ENCODE measurements around the gene LMAN2. TPM values are rescaled to one million over a fixed set of nuclear protein-coding genes. Genes with fewer than 3 reads are reported as not detected.
A peak's percentile ranks its signal among the peaks of the same experiment; 100 is the strongest.
"Not testable (repeated sequence)": the region's sequence is repeated elsewhere in the genome, so short reads cannot be mapped to it uniquely, and the experiment has no call there.

Gene LMAN2
- total and polyA plus RNA-seq, 9 donors, result 77.9 to 102 (median 85.4) TPM

GRCh38 chr5:177365845-177366527 lies 14.5 kb upstream of the LMAN2 start:
- Histone ChIP-seq H3K27ac (ENCODE audit: low read length) (peak overlapping the region; percentile 97), H3K27me3 (ENCODE audit: control insufficient read depth, insufficient read depth, low read length) (peaks cover 7% of the 10 kb centered on the region), H3K4me3 (ENCODE audit: low read length) (no peak overlapping the region), H3K36me3 (ENCODE audit: control insufficient read depth, insufficient read depth, low read length) (no peaks in the 10 kb centered on the region), H3K4me1 (ENCODE audit: control insufficient read depth, insufficient read depth, low read length) (peaks cover 57% of the 10 kb centered on the region), H3K9me3 (replicated peaks; ENCODE audit: control insufficient read depth, low read depth, low read length) (no peaks in the 10 kb centered on the region)
- no peak for DNase-seq
- 57% methylated on average over 6 of the region's 14 CpGs for WGBS (ENCODE audit: insufficient coverage)

- H3K27me3 ChIP-seq (ENCODE audit: control insufficient read depth, insufficient read depth, low read length), result peaks cover 7% of the 10 kb centered on the region
- WGBS (ENCODE audit: insufficient coverage), result 81% methylated on average over 7 of the region's 11 CpGs
- H3K9me3 ChIP-seq (replicated peaks; ENCODE audit: control insufficient read depth, low read depth, low read length), result no peaks in the 10 kb centered on the region
- H3K4me3 ChIP-seq (ENCODE audit: low read length), result no peak overlapping the region
- DNase-seq, result peak; percentile 4
- no peaks in the 10 kb centered on the region for H3K36me3 ChIP-seq (ENCODE audit: control insufficient read depth, insufficient read depth, low read length)
- no peak overlapping the region for H3K27ac ChIP-seq (ENCODE audit: low read length)
- peaks cover 45% of the 10 kb centered on the region for H3K4me1 ChIP-seq (ENCODE audit: control insufficient read depth, insufficient read depth, low read length)
These were observed 12.9 kb upstream of the LMAN2 start for GRCh38 chr5:177364159-177364962.

GRCh38 chr5:177363565-177363964 lies 12.1 kb upstream of the LMAN2 start:
- no peak for DNase-seq
- Histone ChIP-seq H3K9me3 (replicated peaks; ENCODE audit: control insufficient read depth, low read depth, low read length) (no peaks in the 10 kb centered on the region), H3K4me1 (ENCODE audit: control insufficient read depth, insufficient read depth, low read length) (peaks cover 42% of the 10 kb centered on the region), H3K27ac (ENCODE audit: low read length) (no peak overlapping the region), H3K4me3 (ENCODE audit: low read length) (no peak overlapping the region), H3K27me3 (ENCODE audit: control insufficient read depth, insufficient read depth, low read length) (peaks cover 9% of the 10 kb centered on the region), H3K36me3 (ENCODE audit: control insufficient read depth, insufficient read depth, low read length) (no peaks in the 10 kb centered on the region)
- 27% methylated on average over 2 of the region's 10 CpGs for WGBS (ENCODE audit: insufficient coverage)

GRCh38 chr5:177362610-177363507 lies 11.4 kb upstream of the LMAN2 start:
- peak overlapping the region; percentile 35 for H3K4me3 ChIP-seq (ENCODE audit: low read length)
- H3K36me3 ChIP-seq (ENCODE audit: control insufficient read depth, insufficient read depth, low read length), result no peaks in the 10 kb centered on the region
- no peak overlapping the region for H3K27ac ChIP-seq (ENCODE audit: low read length)
- no peaks in the 10 kb centered on the region for H3K9me3 ChIP-seq (replicated peaks; ENCODE audit: control insufficient read depth, low read depth, low read length)
- WGBS (ENCODE audit: insufficient coverage), result 7% methylated on average over 40 of the region's 59 CpGs
- H3K4me1 ChIP-seq (ENCODE audit: control insufficient read depth, insufficient read depth, low read length), result peaks cover 43% of the 10 kb centered on the region
- peaks cover 11% of the 10 kb centered on the region for H3K27me3 ChIP-seq (ENCODE audit: control insufficient read depth, insufficient read depth, low read length)
- peak; percentile 62 for DNase-seq

GRCh38 chr5:177362292-177362609 lies 10.8 kb upstream of the LMAN2 start:
- Histone ChIP-seq H3K27me3 (ENCODE audit: control insufficient read depth, insufficient read depth, low read length) (peaks cover 13% of the 10 kb centered on the region), H3K36me3 (ENCODE audit: control insufficient read depth, insufficient read depth, low read length) (no peaks in the 10 kb centered on the region), H3K27ac (ENCODE audit: low read length) (no peak overlapping the region), H3K9me3 (replicated peaks; ENCODE audit: control insufficient read depth, low read depth, low read length) (no peaks in the 10 kb centered on the region), H3K4me3 (ENCODE audit: low read length) (no peak overlapping the region), H3K4me1 (ENCODE audit: control insufficient read depth, insufficient read depth, low read length) (peaks cover 38% of the 10 kb centered on the region)
- peak; percentile 3 for DNase-seq
- WGBS (ENCODE audit: insufficient coverage), result 46% methylated on average over 6 of the region's 8 CpGs

- H3K36me3 ChIP-seq (ENCODE audit: control insufficient read depth, insufficient read depth, low read length), result no peaks in the 10 kb centered on the region
- no peak for DNase-seq
- H3K4me3 ChIP-seq (ENCODE audit: low read length), result no peak overlapping the region
- H3K9me3 ChIP-seq (replicated peaks; ENCODE audit: control insufficient read depth, low read depth, low read length), result no peaks in the 10 kb centered on the region
- WGBS (ENCODE audit: insufficient coverage), result 64% methylated on average over 4 of the region's 6 CpGs
- H3K4me1 ChIP-seq (ENCODE audit: control insufficient read depth, insufficient read depth, low read length), result peaks cover 37% of the 10 kb centered on the region
- peaks cover 13% of the 10 kb centered on the region for H3K27me3 ChIP-seq (ENCODE audit: control insufficient read depth, insufficient read depth, low read length)
- no peak overlapping the region for H3K27ac ChIP-seq (ENCODE audit: low read length)
These were observed 10.2 kb upstream of the LMAN2 start for GRCh38 chr5:177361418-177362291.

- peaks cover 28% of the 10 kb centered on the region for H3K4me1 ChIP-seq (ENCODE audit: control insufficient read depth, insufficient read depth, low read length)
- not testable (repeated sequence) for H3K4me3 ChIP-seq (ENCODE audit: low read length); H3K27ac ChIP-seq (ENCODE audit: low read length); H3K9me3 ChIP-seq (replicated peaks; ENCODE audit: control insufficient read depth, low read depth, low read length); DNase-seq; H3K36me3 ChIP-seq (ENCODE audit: control insufficient read depth, insufficient read depth, low read length)
- 86% methylated on average over 6 of the region's 7 CpGs for WGBS (ENCODE audit: insufficient coverage)
- H3K27me3 ChIP-seq (ENCODE audit: control insufficient read depth, insufficient read depth, low read length), result peaks cover 13% of the 10 kb centered on the region
These were observed 9.3 kb upstream of the LMAN2 start for GRCh38 chr5:177360740-177361139.

- no peak overlapping the region for H3K4me3 ChIP-seq (ENCODE audit: low read length)
These were observed 8.4 kb upstream of the LMAN2 start for GRCh38 chr5:177359860-177360259.

GRCh38 chr5:177359451-177359851 lies 8.0 kb upstream of the LMAN2 start:
- Histone ChIP-seq H3K4me1 (ENCODE audit: control insufficient read depth, insufficient read depth, low read length) (peaks cover 25% of the 10 kb centered on the region), H3K4me3 (ENCODE audit: low read length) (no peak overlapping the region)

More at GRCh38 chr5:177359860-177360259, 8.4 kb upstream of the LMAN2 start:
- no peak for DNase-seq
- 75% methylated on average over 3 of the region's 3 CpGs for WGBS (ENCODE audit: insufficient coverage)
- Histone ChIP-seq H3K9me3 (replicated peaks; ENCODE audit: control insufficient read depth, low read depth, low read length) (no peaks in the 10 kb centered on the region), H3K36me3 (ENCODE audit: control insufficient read depth, insufficient read depth, low read length) (no peaks in the 10 kb centered on the region), H3K27ac (ENCODE audit: low read length) (no peak overlapping the region), H3K4me1 (ENCODE audit: control insufficient read depth, insufficient read depth, low read length) (peaks cover 25% of the 10 kb centered on the region), H3K27me3 (ENCODE audit: control insufficient read depth, insufficient read depth, low read length) (peaks cover 13% of the 10 kb centered on the region)

More at GRCh38 chr5:177359451-177359851, 8.0 kb upstream of the LMAN2 start:
- no peaks in the 10 kb centered on the region for H3K9me3 ChIP-seq (replicated peaks; ENCODE audit: control insufficient read depth, low read depth, low read length)
- no peaks in the 10 kb centered on the region for H3K36me3 ChIP-seq (ENCODE audit: control insufficient read depth, insufficient read depth, low read length)
- H3K27ac ChIP-seq (ENCODE audit: low read length), result no peak overlapping the region
- 79% methylated on average over 3 of the region's 6 CpGs for WGBS (ENCODE audit: insufficient coverage)
- peaks cover 13% of the 10 kb centered on the region for H3K27me3 ChIP-seq (ENCODE audit: control insufficient read depth, insufficient read depth, low read length)
- no peak for DNase-seq

Measured in muscle of leg (tissue), 11 donors.